H54 (cell line): ENCODE results near the gene FBXL17.

ENCODE experiments used
- DNase-seq: peaks from one replicate; pipeline ENCODE4 v3.0.0; 2011; ENCODE audit warnings: low spot score, mixed read lengths; ENCODE audit not compliant: insufficient read length
- FAIRE-seq: peaks from 3 replicates; lab custom pipeline; 2011; peaks lifted over from hg19 to GRCh38; lab: Jason Lieb, UNC
- POLR2A ChIP-seq: IDR thresholded peaks from 2 replicates; pipeline ENCODE4 v1.6.1; 2011; ENCODE audit warnings: low read depth, mild to moderate bottlenecking, low read length

Gene FBXL17

DNA sequence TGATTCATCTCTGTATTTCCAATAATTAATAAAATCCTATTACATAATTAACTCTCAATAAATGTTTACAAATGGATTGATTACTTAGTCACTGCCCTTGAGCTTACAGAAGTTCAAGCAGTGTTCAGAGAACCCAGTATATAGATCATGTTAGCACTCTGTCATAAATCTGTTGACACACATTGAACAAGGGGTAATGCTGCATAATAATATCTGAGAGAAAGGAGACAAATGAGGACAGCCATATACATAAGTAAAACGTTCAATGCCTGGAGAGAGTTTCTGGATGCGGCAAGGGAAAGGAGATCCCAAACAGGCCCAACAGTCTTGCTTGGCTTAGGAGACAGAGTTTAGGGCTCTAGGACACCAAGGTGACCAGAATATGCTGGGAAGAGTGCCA lies 270.2 kb downstream of the FBXL17 start:
- no peak for FAIRE-seq
- TF ChIP-seq POLR2A, result no peak
- no peak for DNase-seq

GRCh38 chr5:108109059-108109458 lies 272.8 kb downstream of the FBXL17 start:
- DNase-seq, result no peak
- no peak for TF ChIP-seq POLR2A
- no peak for FAIRE-seq

GRCh38 chr5:108104448-108104847 lies 277.4 kb downstream of the FBXL17 start:
- no peak for TF ChIP-seq POLR2A
- FAIRE-seq (no peak), DNase-seq (no peak)

DNA sequence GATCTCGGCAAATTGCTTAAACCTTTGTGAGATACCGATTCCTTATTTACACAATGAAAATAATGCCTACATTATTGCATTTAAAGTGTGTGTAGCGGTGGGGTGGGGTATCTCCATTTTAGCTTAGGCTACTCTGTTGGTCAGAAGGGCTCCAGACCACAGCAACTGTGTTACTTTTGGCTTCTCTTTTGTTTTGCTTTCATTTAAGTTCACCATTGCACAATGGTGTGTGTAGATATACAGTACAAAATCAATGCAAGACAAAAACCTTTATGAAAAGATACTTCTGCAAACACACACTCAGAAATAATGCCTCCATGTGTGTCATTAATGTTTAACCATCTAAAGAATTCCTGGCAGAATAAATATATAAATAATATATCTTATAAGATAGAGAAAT lies 279.4 kb downstream of the FBXL17 start:
- no peak for TF ChIP-seq POLR2A
- FAIRE-seq, result no peak
- no peak for DNase-seq

DNA sequence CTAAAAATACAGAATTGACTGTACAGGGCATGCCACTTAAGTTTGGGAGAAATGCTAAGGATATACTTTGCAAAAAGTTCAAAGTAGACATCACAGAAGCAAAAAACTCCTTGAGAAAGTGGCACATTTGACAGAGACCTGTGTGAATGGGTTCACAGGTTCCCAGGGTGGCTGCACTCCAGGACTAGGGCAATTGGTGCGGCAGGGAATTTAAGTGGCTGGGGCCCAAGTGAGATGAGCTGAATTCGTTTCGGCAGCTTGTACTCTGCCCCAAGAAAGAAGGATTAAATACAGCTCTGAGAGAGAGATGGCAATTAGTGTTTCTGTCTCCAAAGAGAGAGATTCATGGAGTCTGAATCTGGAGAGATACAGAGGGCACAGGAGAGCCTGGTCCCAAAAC lies 280.1 kb downstream of the FBXL17 start:
- DNase-seq (no peak), FAIRE-seq (no peak)
- no peak for TF ChIP-seq POLR2A

GRCh38 chr5:108101130-108101529 lies 280.8 kb downstream of the FBXL17 start:
- DNase-seq, result no peak
- no peak for TF ChIP-seq POLR2A
- FAIRE-seq, result no peak

DNA sequence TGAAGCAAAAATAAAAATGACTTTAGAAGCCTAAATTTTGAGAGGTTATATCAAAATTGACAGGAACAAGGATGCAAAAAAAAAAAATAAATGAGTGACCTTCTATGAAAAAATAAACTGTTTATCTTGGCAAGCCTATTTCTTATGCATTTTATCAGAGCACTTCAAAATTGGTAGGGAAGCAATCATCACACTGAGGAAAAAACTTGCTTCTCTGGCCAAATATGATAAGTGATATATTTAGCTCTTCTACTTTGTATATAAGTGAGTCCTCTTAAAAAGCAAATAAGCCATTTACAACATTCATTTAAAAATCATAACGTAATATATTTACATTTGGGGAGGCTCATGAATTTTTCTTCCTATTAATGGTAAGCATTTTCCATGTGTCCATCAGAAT lies 287.1 kb downstream of the FBXL17 start:
- TF ChIP-seq POLR2A, result no peak
- no peak for FAIRE-seq
- DNase-seq, result no peak

DNA sequence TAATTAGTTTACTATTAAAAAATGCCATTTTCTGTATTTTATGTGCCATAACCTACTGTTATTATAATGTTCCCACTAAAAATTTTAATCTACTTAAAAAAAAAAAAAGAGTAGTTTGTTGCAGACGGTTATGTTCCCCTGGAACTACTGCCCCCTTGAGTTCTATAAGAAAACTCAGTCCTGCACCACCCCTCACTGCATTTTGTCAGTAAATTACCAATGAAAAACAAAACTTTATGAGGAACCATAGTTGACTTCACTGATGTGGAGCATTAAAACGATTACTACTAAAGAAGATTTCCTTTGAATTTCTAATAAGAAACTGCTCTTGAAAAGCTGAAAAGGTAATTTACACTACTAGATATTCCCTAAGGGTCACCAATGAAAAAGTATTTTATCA lies 288.7 kb downstream of the FBXL17 start:
- DNase-seq, result peak; percentile 6
- no peak for FAIRE-seq
- no peak for TF ChIP-seq POLR2A

DNA sequence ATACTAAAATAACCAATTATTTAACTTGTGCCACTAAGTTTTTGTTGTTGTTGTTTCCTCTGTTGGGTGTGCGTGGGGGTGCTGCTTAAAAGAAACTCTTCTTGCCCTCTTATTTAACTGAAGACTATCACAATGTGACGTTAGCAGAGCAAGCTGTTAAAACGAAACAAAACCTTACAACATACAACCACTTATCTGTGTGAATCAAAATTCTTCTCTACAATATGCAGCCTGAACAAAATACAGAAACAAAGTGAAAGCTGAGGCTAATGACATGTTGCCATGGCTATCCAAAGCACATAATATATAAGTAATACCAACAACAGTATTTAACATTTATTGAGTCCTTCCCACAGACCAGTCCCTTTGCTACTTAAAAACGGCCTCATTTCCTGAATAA lies 291.0 kb downstream of the FBXL17 start:
- no peak for FAIRE-seq
- DNase-seq, result no peak
- no peak for TF ChIP-seq POLR2A

DNA sequence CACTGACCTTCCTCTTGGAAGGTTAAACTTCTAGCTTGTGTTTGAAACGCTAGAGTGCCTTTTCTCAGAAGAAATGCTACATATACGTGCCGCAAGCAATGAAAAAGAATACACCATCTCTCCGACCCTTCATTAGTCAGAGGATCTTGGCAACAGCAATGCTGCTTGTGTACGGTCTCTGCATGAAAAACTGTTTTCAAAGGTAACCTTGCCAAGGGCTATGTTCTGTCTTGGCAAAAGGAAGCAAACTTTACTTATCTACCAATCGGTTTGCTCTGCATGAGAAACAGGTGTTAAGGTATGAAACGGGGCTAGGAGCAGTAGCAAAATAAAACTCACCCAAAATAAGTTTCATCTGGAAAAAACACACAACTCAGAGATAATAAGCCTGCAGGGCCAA lies 297.8 kb downstream of the FBXL17 start:
- no peak for FAIRE-seq
- no peak for DNase-seq
- no peak for TF ChIP-seq POLR2A

DNA sequence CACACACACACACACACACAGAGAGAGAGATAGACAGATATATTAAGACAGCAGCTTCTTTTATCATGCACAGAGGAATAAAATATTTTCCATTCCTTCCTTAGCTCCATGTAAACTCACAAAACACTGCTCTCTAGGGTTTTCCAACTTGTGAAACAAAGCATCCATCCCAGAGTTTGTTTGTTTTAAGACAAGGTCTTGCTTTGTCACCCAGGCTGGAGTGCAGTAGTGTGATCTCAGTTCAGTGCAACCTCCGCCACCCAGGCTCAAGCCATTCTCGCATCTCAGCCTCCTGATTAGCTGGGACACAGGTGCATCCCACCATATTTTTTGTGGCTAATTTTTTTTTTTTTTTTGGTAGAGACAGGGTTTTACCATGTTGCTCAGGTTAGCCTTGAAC lies 298.7 kb downstream of the FBXL17 start:
- no peak for TF ChIP-seq POLR2A
- FAIRE-seq (no peak), DNase-seq (no peak)

GRCh38 chr5:108081707-108082106 lies 300.2 kb downstream of the FBXL17 start:
- FAIRE-seq (no peak), DNase-seq (no peak)
- TF ChIP-seq POLR2A, result no peak

- no peak for TF ChIP-seq POLR2A
- no peak for FAIRE-seq
- DNase-seq, result no peak
Observed at GRCh38 chr5:108079753-108080152, 302.1 kb downstream of the FBXL17 start.

DNA sequence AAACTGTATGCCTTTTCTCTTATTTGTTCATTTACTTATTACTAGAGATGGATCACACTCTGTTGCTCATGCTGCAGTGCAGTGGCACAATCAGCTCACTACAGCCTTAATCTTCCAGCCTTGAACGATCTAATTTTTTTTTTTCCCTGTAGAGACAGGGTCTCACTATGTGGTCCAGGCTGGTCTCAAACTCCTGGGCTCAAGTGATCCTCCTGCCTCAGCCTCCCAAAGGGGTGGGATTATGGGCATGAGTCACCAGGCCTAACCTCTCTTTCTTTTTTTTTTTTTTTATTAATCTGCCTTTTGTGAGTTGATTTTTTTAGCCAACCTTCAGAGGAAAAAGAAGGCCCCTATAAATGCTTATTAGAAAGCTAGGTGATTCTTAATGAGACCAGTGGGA lies 303.0 kb downstream of the FBXL17 start:
- no peak for TF ChIP-seq POLR2A
- DNase-seq (no peak), FAIRE-seq (no peak)

GRCh38 chr5:108078345-108078744 lies 303.6 kb downstream of the FBXL17 start:
- FAIRE-seq, result no peak
- TF ChIP-seq POLR2A, result no peak
- no peak for DNase-seq

GRCh38 chr5:108074626-108075025 lies 307.3 kb downstream of the FBXL17 start:
- FAIRE-seq, result no peak
- DNase-seq, result no peak
- TF ChIP-seq POLR2A, result no peak
